ENCODE data around the gene FZD2.

- no peak for TF ChIP-seq CTCF (conservative IDR thresholded peaks at IDR 0.05; ENCODE audit: low read depth, low read length)
- TF ChIP-seq POLR2A (IDR thresholded peaks at IDR 0.05; ENCODE audit: low read depth, low read length), result no peak
- peak; percentile 75; the same call in 1 of the 2 replicates for TF ChIP-seq MAZ (IDR thresholded peaks at IDR 0.05; ENCODE audit: borderline replicate concordance, low read depth, low read length)
- no peak for TF ChIP-seq RAD21 (IDR thresholded peaks at IDR 0.05; ENCODE audit: low read length)
- no peak for TF ChIP-seq SMC3 (IDR thresholded peaks at IDR 0.05; ENCODE audit: low read depth, low read length)
- no peak for TF ChIP-seq MAFK (IDR thresholded peaks at IDR 0.05; ENCODE audit: low read depth, low read length)
- no peak for TF ChIP-seq FOS (IDR thresholded peaks at IDR 0.05; ENCODE audit: low read depth, low read length)
- no peak for TF ChIP-seq BHLHE40 (IDR thresholded peaks at IDR 0.05; ENCODE audit: low read depth, low read length)
- no peak for TF ChIP-seq MXI1 (IDR thresholded peaks at IDR 0.05; ENCODE audit: borderline replicate concordance, low read depth, low read length)
- TF ChIP-seq USF2 (IDR thresholded peaks at IDR 0.05; ENCODE audit: low read depth, low read length), result no peak
Measured at GRCh38 chr17:44607836-44608690, 50.8 kb downstream of the FZD2 start.
